Activated CD8-positive, alpha-beta T cell treated with anti-CD3 and anti-CD28 coated beads for 36 hours (primary cell): ENCODE measurements around the gene SCARF1. TPM values are rescaled to one million over a fixed set of nuclear protein-coding genes. Genes with fewer than 3 reads are reported as not detected.

Experiments used
- ATAC-seq: fragments of 200-7000 bp; cut with Tn5 transposase; one replicate; pipeline ENCODE4 v1.10.0; 2021; ENCODE audit warnings: mild to moderate bottlenecking, moderate library complexity
- CTCF ChIA-PET: fragments of 350-600 bp; sonication (Branson Sonifier 250); formaldehyde crosslinking; loops from one replicate; lab custom pipeline; 2021; ENCODE audit warnings: antibody characterized with exemption; lab: Charles Lee
- POLR2A ChIA-PET: fragments of 350-600 bp; sonication (Branson Sonifier 250); formaldehyde crosslinking; loops from one replicate; lab custom pipeline; 2021; ENCODE audit warnings: antibody characterized with exemption; lab: Charles Lee
- DNase-seq: peaks from one replicate; pipeline ENCODE4 v3.0.0-alpha.2; 2020
- H3K27ac Mint-ChIP-seq: one replicate; pipeline ENCODE4 v1.8.0; 2021; ENCODE audit warnings: mild to moderate bottlenecking, mixed read lengths
- H3K27me3 Mint-ChIP-seq: one replicate; pipeline ENCODE4 v1.8.0; 2021; ENCODE audit warnings: mixed read lengths
- H3K36me3 Mint-ChIP-seq: one replicate; pipeline ENCODE4 v1.8.0; 2021; ENCODE audit warnings: low read depth, mixed read lengths
- H3K4me1 Mint-ChIP-seq: one replicate; pipeline ENCODE4 v1.8.0; 2021; ENCODE audit warnings: low read depth, mixed read lengths
- H3K4me3 Mint-ChIP-seq: one replicate; pipeline ENCODE4 v1.8.0; 2021; ENCODE audit warnings: mild to moderate bottlenecking, moderate library complexity, mixed read lengths
- H3K9me3 Mint-ChIP-seq: one replicate; pipeline ENCODE4 v1.8.0; 2021; ENCODE audit warnings: mixed read lengths
- intact Hi-C: fragments of 100-400 bp; cut with micrococcal nuclease; formaldehyde crosslinking; loops from one replicate; pipeline ENCODE4 v1.10.0; 2022
- total RNA-seq, 2 experiments: library from RNA; stranded (reverse); gene quantifications; one replicate each; pipeline ENCODE4 v1.2.3, GENCODE V29; 2021
- TF ChIP-seq, protein P1 (sequence below): fragments of 200-600 bp; IDR thresholded peaks from one replicate; pipeline ENCODE4 v1.8.0; 2022; ENCODE audit warnings: antibody characterized with exemption, mild to moderate bottlenecking

The SCARF1 gene
- total RNA-seq, 2 experiments from 2014 or later = 3.2 to 4.1 TPM

DNA sequence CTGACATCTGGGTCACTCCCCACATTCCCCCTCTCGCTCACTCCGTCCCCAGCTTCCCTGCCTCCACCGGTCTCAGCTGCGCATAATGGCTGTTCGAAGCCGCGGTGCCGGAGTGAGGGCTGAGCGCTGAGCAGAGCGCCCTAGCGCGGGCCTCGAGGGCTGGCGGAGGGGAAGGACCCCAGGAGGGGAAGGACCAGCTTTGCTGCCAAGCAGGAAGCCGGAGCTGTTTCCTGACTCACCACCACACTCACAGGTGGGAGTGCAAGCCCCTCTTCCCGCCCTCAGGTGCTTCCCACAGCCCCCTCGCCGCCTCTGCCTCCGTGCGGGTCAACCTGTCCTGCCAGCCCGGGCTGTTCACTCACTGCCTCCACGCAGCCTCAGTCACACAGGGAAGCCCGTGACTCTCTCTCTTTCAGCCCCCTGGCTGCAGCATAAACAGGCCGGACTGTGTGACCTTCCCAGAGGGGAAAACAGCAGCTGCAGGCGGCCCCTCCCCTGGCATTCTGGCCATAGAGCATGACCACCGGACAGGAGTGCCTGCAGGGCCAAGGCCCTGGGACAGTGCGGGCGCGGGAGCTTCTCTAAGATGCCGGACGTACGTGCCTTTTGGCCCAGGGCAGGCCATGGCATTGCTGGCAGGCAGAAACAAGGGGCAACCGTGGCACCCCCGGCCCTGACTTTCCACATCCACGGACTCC lies 40.6 kb downstream of the SCARF1 start:
- Mint-ChIP-seq H3K27ac (no peak overlapping the region), H3K4me1 (peaks cover 32% of the 10 kb centered on the region), H3K27me3 (no peaks in the 10 kb centered on the region), H3K36me3 (peaks cover 2% of the 10 kb centered on the region), H3K4me3 (peak overlapping the region; percentile 33), H3K9me3 (peaks cover 7% of the 10 kb centered on the region)
- POLR2A ChIA-PET = interaction anchor here (1.1 kb wide), 1 partner anchor 22 kb away, joined by 4 read pairs; no protein-coding TSS in a partner anchor
- ATAC-seq (no peak), DNase-seq (peak; percentile 13)
- TF ChIP-seq, protein P1, sequence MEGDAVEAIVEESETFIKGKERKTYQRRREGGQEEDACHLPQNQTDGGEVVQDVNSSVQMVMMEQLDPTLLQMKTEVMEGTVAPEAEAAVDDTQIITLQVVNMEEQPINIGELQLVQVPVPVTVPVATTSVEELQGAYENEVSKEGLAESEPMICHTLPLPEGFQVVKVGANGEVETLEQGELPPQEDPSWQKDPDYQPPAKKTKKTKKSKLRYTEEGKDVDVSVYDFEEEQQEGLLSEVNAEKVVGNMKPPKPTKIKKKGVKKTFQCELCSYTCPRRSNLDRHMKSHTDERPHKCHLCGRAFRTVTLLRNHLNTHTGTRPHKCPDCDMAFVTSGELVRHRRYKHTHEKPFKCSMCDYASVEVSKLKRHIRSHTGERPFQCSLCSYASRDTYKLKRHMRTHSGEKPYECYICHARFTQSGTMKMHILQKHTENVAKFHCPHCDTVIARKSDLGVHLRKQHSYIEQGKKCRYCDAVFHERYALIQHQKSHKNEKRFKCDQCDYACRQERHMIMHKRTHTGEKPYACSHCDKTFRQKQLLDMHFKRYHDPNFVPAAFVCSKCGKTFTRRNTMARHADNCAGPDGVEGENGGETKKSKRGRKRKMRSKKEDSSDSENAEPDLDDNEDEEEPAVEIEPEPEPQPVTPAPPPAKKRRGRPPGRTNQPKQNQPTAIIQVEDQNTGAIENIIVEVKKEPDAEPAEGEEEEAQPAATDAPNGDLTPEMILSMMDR = no peak
- intact Hi-C loops = no loop called here
- CTCF ChIA-PET = interaction anchor here (0.5 kb wide), 1 partner anchor 18 kb away, joined by 3 read pairs; no protein-coding TSS in a partner anchor

DNA sequence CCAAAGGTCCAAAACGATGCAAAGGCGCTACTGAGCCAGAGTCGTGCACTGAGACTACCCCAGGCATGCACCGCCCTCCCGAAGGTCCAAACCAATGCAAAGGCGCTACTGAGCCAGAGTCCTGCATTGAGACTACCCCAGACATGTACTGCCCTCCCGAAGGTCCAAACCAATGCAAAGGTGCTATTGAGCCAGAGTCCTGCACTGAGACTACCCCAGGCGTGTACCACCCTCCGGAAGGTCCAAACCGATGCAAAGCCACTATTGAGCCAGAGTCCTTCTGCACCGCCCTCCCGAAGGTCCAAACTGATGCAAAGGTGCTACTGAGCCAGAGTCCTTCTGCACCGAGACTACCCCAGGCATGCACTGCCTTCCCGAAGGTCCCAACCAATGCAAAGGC lies 44.0 kb downstream of the SCARF1 start:
- H3K4me1 Mint-ChIP-seq = peaks cover 11% of the 10 kb centered on the region
- intact Hi-C loops = no loop called here
- ChIA-PET CTCF (no interaction called here), POLR2A (no interaction called here)
- no peak overlapping the region for H3K27ac Mint-ChIP-seq
- H3K4me3 Mint-ChIP-seq = no peak overlapping the region
- no peaks in the 10 kb centered on the region for H3K27me3 Mint-ChIP-seq
- TF ChIP-seq, protein P1 = no peak
- H3K36me3 Mint-ChIP-seq = no peaks in the 10 kb centered on the region
- ATAC-seq = no peak
- peaks cover 7% of the 10 kb centered on the region for H3K9me3 Mint-ChIP-seq
- no peak for DNase-seq

DNA sequence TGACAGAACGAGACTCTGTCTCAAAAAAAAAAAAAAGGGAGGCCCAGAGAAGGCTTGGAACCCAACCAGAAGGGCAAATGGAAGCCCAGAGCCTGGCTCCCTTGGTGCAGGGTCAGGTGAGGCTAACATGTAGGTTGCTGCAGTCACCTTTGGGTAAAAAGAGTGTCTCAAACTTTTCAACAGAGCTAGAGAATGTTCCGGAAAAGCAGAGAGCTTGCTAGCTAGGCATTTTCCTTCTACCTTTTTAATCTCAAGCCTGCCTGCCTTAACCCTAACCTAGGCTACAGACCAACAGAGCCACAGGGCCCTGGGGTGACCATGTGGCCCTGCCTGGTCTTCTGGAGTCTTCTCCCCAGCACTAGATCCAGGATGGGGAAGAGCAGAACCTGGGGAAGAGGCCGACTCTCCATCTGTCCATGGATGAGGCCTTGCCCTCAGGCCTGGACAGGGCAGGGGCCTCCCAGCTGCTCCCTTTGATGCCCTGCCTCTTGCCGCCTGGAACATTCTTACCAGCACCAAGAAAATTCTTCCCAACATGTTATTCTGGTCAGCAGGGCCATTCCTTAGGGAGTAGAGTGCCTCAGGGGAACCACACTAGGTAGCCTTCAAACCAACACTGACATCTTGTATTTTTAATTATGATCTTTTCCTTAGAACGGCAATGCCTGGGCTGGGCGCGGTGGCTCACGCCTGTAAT lies 47.0 kb downstream of the SCARF1 start:
- peaks cover 2% of the 10 kb centered on the region for H3K4me1 Mint-ChIP-seq
- H3K36me3 Mint-ChIP-seq = no peaks in the 10 kb centered on the region
- H3K27ac Mint-ChIP-seq = no peak overlapping the region
- no peaks in the 10 kb centered on the region for H3K27me3 Mint-ChIP-seq
- POLR2A ChIA-PET = no interaction called here
- CTCF ChIA-PET = interaction anchor here (1.2 to 1.9 kb wide), 2 partner anchors 25 to 32 kb away, joined by 3 to 6 read pairs; no protein-coding TSS in a partner anchor
- no peak for DNase-seq
- H3K4me3 Mint-ChIP-seq = no peak overlapping the region
- intact Hi-C loops = no loop called here
- H3K9me3 Mint-ChIP-seq = peaks cover 7% of the 10 kb centered on the region
- TF ChIP-seq, protein P1 = no peak
- no peak for ATAC-seq

DNA sequence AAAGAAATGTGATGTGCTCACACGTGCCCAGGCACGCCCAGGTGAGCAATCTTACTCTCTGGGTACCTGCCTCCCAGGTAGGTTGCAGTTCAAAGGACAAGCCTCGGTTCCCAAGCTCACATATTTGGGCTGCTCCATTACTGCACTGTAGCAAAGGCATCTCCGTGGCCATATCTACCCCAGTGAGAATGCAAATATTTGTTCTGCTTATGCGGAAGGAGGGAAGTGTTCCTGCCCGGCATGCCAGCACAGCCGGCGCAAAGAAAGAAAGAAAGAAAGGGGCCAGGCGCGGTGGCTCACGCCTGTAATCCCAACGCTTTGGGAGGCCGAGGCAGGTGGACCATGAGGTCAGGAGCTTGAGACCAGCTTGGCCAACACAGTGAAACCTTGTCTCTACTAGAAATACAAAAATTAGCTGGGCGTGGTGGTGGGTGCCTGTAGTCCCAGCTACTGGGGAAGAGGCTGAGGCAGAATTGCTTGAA lies 47.6 kb downstream of the SCARF1 start:
- intact Hi-C loops = no loop called here
- DNase-seq = no peak
- CTCF ChIA-PET = interaction anchor here (1.2 to 1.9 kb wide), 2 partner anchors 24 to 32 kb away, joined by 3 to 6 read pairs; no protein-coding TSS in a partner anchor

More for the DNA sequence above, 47.6 kb downstream of the SCARF1 start:
- Mint-ChIP-seq H3K9me3 (peaks cover 7% of the 10 kb centered on the region), H3K36me3 (no peaks in the 10 kb centered on the region), H3K4me1 (peaks cover 9% of the 10 kb centered on the region), H3K27me3 (no peaks in the 10 kb centered on the region), H3K4me3 (no peak overlapping the region), H3K27ac (no peak overlapping the region)
- TF ChIP-seq, protein P1 = no peak
- no peak for ATAC-seq
- POLR2A ChIA-PET = no interaction called here
